IPS-NIHi11 (cell line): Measurements from ENCODE around the gene RXFP4.
"Not testable (repeated sequence)": the region's sequence is repeated elsewhere in the genome, so short reads cannot be mapped to it uniquely, and the experiment has no call there.

Experiments used
- DNase-seq: peaks from one replicate; pipeline ENCODE4 v3.0.0; 2012; ENCODE audit warnings: mixed read lengths, low spot score

RXFP4 gene, protein sequence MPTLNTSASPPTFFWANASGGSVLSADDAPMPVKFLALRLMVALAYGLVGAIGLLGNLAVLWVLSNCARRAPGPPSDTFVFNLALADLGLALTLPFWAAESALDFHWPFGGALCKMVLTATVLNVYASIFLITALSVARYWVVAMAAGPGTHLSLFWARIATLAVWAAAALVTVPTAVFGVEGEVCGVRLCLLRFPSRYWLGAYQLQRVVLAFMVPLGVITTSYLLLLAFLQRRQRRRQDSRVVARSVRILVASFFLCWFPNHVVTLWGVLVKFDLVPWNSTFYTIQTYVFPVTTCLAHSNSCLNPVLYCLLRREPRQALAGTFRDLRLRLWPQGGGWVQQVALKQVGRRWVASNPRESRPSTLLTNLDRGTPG

DNA sequence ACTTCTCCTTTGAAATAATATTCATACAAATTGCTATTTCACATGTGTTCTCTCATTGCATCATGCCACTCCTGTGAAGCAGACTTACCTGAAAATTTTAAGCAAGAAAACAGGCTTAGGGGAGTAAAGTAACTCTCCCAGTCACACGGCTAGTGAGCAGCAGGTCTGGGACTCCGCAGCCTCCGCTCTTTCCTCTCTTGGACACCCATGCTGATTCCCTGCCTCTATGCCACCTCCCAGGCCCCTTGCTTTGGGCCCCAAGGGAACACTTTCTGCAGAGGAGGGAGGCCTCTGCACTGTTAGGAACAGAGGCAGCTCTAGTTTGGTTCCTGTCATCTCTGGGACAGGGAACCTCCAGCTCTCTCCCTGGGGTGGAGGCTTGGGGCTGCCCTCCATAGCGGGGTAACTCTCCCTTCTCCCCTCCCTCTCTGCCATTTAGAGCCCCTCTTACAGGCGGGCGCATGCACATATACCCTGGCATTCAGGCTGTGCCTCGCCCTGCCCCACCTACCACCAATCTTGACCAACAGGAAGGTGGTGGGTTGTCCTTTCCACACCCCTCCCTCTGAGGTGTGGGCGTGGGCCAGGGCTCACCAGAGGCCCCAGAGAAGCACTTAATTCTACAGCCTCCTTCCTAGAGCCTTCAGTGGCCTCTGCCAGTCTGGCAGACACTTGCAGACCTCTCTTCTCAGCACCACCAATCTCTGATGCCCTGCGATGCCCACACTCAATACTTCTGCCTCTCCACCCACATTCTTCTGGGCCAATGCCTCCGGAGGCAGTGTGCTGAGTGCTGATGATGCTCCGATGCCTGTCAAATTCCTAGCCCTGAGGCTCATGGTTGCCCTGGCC lies at the start of gene RXFP4:
TSS of gene RXFP4 (plus strand) at position 646 of the 852 bp plus-strand sequence. CDS start at position 718, 72 bp downstream.
- DNase-seq = peak; percentile 58

DNA sequence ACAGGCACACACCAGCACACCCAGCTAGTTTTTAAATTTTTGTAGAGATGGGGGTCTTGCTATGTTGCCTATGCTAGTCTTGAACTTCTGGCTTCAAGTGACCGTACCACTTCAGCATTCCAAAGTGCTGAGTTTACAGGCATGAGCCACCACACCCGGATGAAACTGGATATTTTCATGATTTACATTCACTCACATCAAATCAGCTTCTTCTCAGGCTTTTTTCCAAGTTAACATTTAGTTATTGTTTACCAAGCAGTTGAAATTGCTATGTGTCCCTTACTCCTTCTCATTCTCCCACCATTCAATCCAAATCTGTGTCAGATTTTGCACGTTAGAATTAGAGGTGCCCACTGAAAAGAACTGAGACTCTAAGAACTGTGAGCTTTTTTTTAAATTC lies 48.6 kb upstream of the RXFP4 start:
- no peak for DNase-seq

DNA sequence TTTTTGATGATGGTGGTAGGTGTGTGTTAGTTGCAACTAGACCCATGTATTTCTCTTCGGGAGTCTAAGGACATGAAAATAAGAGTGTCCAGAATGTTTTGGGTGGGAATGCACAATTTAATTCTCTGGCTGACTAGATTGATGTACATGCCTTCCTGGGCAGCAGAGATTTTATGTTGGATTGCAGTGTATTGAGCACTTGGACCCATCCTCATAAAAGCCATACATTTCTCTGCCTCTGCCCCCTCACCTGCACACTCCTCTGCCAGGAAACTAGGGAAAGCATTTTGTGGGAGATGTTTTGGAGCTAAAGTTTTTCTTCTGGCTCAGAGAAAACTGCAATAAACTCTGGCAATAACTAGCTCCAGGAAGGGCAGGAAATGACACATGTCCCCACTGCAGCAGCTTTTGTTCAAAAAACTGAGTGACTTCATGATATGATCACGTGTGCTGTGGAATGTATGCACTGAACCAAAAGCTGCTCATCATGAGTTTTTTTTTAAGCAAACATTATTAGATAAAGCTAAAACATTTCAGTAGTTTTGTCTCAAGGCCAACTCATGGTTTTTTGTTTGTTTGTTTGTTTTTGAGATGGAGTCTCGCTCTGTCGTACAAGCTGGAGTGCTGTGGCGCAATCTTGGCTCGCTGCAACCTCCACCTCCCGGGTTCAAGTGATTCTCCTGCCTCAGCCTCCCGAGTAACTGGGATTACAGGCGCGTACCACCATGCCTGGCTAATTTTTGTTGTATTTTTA lies 47.9 kb upstream of the RXFP4 start:
- DNase-seq = peak; percentile 23

DNA sequence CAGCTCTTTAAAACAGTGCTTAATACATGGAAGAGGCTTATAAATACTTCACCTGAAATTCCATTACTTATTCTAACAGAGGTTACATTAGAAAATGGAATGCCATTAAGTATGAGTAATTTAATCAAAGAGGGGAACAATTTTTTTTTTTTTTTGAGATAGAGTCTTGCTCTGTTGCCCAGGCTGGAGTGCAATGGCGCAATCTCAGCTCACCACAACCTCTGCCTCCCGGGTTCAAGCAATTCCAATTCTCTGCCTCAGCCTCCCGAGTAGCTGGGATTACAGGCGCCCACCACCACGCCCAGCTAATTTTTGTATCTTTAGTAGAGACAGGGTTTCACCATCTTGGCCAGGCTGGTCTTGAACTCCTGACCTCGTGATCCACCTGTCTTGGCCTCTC lies 45.8 kb upstream of the RXFP4 start:
- DNase-seq = not testable (repeated sequence)

DNA sequence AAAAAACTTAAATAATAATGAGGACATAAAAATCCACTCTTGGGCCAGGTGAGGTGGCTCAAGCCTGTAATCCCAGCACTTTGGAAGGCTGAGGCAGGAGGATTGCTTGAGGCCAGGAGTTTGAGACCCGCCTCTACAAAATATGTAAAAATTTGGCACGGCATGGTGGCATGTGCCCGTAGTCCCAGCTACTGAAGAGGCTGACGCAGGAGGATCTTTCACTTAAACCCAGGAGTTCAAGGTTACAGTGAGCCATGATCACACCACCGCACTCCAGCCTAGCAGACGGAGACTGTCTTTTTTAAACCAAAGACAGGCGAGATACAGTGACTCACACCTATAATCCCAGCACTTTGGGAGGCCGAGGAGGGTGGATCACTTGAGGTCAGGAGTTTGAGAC lies 45.0 kb upstream of the RXFP4 start:
- DNase-seq = not testable (repeated sequence)

DNA sequence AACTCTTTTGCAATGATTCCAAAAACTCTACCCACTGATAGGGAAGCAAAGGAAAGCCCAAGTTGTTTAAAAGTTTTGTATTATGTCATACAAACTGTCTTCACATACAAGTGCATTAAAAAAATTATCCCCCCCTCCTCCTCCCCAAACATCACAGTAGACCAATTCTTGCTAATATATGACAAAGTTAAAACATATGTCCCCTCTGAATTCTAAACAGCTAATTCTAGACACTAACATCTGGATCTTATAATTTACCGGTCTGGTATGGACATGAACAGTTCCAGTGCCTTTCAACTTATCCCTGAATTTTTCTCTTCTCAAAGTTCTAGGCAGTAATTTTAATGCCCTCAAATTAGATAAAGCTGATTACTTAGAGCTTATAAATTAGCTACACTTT lies 43.7 kb upstream of the RXFP4 start:
- DNase-seq = no peak

DNA sequence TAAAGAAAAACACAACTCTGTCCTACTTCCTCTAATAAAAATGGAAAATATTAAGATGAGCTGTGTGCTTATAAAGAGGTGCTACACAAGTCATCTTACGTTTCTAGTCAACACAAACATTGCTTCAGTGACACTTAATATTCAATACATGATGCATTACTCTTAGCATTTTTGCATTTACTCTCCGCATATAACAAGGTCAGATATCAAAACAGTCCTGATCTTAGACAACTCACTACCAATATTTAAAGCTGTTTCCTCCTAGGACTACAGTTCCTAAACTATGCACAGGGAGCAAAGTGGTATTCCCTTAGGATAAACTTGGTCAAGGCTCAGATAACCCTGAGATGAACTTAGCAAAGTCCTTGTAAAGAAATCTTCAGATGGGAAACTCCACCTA lies 42.5 kb upstream of the RXFP4 start:
- DNase-seq = no peak

DNA sequence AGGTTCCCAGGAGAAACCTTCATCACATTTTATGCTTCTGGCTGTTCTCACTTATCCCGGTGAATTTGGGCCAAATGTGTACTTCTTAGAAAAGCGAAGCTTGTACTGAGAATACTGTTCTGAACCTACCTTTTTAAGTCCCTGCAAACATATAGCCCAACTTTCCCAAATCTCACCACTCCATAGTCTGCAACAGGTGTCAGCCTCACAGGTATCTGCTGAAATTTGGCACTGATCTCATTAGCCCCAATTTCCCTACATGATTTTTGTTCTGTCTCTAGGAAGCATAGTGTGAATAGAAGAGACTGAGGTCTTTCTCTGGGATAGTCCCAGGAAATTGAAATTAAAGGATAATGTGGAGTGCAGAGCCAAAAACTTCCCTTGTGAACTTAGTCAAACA lies 41.8 kb upstream of the RXFP4 start:
- DNase-seq = no peak

DNA sequence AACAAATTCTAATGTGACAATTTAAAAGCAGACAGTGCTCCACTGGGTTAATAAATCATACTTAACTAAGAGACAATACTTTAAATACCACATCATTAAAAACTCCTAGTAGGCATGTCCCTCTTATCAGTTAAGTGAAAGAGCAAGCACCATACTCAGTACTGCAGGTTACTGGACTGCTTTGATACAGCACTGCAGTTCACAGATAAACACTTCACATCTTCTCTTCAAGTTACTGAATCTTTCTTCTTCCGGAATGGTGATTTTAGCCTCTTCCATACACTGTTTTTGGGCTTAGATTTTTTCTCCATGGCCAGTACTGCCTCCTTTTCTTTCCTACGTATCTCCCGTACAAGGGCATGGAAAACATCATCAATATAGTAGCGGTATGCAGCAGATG lies 41.3 kb upstream of the RXFP4 start:
- DNase-seq = no peak

DNA sequence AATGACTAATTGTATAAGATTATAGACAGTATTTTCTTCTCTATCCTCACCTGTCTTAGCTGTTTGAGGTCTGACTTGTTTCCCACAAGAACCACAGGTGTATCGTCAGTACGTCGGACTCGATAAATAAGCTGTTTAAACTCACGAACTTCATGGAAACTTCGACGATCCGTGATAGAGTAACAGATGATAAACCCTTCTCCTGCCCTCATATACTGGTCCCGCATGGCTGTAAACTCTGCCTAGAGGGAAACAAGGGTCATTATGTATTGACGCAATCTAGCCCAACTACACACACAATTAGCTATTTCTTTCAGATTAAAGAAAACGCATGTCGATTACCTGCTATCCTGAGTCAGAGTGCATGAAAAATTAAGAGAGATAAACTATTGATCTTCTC lies 37.2 kb upstream of the RXFP4 start:
- DNase-seq = no peak

DNA sequence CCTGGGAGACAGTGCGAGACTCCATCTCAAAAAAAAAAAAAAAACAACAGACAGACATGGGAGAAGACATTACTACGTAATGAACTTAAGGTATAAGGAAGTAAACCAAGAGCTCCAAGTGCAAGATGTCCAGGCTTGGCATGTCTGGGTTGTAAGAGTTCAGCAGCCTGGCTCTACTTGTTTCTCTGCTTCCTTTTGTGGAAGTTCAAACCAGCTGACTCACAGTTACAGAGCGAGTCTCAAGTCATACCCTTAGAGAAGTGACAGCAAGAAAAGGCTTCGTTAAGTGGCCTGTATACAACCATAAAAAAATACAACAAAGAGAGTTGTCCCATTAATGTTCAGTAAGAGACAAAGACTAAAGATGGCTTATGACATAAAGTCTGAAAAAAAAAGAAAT lies 31.5 kb upstream of the RXFP4 start:
- no peak for DNase-seq

DNA sequence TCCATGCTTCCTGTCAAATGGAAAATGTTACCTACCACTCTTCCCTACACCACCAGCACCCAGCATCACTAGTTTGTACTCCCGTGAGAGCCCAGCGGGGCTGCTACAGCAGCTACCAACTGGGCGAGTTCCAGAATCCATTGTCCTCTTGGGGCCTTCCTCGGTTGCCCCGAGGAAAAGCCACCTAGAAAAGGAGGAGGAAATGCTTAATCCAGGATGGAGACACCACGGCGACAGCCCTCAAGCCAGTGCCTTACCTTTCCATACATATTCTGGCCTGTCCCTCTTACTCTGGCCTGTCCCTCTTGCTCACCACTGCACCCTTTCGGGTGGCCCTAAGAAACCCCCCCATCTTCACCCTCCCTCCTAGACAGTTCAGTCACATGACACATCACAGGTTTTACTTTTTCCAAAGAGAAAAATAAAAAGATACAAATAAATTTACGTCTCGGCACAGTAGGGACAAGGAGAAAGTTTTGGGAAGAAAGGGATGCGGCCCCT lies 30.8 kb upstream of the RXFP4 start:
- peak; percentile 48 for DNase-seq

DNA sequence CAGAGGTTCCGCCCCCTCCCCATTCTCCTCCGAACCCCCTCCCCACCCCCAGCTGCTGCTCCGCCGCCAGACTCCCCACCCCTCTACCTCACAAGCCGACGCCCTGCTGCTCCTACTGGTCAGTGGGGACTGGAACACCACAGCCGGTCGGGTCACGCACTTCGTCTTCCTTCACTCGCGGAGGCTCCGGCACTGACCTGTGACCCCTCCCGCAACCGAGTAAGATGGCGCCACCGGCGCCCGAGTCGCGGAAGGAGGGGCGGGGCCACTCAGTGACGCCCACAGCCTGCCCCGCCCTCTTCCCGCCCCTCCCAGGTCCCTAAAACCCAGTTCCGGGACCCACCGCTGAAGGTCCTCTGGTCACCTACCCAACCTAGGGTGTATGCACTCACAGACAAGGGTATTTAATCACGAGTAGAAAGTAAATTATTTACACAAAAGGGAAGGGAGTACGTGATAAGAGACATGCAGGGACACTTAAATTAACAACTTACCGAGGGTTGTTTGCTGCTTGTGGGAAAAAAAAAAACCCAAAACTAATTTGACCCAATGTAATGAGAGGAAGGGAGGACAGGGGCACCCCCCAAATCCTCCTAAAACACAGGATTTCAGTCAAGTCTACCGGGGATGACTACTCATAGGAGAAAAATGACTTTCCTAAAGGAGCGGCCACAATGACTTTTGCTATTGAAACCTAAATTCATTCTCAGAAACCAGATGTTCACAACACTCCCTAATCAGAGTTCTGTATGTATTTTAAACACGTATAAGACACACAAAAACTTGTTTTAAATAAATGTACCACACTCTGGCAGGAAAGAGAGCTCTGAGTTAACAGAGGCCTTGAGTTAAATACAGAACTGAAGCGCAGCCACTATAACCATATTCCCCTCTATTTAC lies 30.0 kb upstream of the RXFP4 start, which contains the start of gene RIT1:
TSS of gene RIT1 (minus strand) at position 194 of the 900 bp plus-strand sequence. CDS start 588 bp downstream, outside the sequence.
- peak; percentile 94 for DNase-seq

DNA sequence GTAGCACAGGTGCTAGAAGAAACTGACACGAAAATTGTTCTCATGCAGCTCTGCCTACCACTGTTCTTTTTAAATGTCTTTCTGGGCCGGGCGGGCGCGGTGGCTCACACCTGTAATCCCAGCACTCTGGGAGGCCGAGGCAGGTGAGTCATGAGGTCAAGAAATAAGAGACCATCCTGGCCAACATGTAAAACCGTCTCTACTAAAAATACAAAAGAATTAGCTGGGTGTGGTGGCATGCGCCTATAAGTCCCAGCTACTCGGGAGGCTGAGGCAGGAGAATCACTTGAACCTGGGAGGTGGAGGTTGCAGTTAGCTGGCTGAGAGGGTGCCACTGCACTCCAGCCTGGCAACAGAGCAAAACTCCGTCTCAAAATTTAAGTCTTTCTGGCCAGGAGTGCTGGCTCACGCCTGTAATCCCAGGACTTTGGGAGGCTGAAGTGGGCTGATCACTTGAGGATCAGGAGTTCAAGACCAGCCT lies 29.3 kb upstream of the RXFP4 start:
- no peak for DNase-seq

DNA sequence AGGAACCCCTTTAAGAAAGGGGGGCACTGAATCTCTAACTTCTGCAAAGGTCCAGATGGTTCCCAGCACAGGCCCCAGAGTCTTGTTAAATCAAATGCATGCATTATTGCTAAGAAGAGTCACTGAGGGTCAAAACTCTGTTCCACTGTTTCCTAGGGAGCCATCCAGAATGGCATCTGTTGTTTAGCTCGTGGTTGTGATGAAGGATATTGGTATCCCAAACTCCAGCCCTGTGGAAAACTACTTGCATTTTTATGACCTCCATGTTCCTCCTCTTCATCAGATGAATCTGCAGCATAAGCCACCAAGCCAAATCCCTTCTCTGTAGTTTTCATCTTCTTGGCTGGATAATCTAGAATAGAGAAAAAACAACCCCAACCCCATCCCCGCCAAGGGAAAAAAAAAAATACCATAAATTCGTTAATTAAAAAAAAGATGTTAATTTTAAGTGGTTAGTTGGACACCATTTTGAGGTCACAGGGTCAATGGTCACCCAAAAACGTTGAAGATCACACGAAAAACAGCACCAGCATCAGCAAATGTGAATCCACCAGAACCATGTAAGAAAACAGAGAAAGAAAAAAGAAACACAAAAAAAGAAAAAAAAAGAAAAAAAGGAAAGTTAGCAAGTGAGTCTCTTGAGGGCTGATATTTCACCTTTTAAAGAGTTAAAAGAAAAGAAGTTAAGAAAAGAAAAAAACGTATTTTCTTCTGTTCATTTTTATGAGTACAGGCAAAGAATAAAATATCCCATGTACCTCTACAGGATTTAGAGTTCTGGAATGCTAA lies 27.3 kb upstream of the RXFP4 start:
- DNase-seq = no peak

DNA sequence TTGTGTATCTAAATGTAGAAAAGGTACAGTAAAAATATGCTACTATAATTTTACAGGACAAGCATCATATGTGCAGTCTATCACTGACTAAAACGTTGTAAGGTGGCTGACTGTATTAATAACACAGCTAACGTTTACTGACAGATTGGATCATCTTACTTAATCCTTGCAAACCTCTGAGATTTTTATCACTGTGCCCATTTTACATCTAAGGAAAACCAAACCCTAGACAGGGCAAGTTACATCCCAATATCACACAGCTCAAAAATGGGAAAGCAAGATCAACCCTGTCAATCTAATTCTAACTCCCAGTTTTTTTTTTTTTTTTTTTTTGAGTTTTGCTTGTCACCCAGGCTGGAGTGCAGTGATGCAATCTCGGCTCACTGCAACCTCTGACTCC lies 22.8 kb upstream of the RXFP4 start:
- DNase-seq = no peak

DNA sequence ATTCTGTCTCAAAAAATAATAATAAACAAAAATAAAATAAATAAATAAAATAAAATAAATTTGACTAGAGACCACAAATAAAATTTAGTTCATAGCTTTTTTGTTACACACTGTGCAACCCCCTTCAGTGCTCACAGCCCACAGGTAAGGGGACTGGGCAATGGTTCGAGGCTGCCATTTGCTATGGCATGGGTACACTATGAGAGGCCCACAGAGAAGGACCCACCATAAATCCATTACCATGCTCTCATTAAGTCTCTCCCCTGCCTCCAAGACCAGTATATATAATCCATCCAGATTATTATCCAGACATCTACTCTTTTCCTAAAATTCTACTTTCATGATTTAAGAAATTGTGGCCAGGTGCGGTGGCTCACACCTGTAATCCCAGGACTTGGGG lies 21.6 kb upstream of the RXFP4 start:
- DNase-seq = no peak

DNA sequence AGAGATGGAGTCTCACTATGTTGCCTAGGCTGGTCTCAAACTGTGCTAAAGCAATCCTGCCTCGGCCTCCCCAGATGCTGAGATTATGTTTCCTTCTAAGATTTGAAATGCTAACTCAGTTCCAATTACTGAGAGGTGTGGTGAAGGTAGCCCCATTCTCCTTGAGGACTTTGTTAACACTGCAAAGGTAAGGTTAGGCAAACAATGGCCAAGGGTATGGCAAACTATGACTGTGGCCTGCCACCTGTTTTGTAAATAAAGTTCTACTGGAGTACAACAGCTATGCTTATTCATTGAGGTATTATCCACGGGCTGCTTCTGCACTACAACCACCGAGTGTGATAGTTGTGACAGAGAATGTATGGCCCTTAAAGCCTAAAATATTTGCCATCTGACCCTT lies 20.7 kb upstream of the RXFP4 start:
- no peak for DNase-seq

DNA sequence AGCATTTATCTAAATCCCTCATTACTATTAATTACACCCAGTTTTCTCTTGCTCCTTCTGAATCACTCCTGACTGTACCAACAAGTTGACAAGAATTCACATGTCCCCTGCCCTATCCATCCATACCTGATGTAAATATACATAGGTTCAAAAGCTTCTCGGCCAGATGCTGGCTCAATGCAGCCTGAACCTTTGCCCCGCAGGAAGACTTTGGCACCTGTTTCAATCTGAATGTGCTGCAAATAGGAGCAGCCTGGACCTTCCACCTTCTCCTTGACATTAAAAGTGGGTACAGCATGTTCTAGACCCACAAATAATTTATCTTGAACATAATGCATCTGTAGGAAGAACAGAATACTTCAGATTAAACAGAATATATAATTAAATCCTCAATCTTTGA lies 15.9 kb upstream of the RXFP4 start:
- no peak for DNase-seq

DNA sequence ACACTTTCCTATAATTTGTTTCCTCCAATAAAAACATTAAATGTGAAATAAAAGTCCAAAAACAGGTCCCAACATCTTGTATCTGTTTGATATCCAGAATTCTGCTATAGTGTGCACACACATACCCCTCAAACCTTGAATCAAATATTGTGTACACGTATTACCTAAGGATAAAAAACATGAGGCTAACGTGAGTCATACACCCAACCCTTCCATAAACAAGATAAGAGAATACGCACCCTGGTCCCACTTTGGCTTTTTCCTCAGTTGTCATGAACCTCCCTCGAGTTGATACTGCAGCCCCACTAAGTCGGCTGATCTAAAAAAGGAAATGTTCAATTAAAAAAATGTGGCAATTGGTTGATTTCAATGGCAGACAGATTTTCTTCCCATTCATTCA lies 12.4 kb upstream of the RXFP4 start:
- no peak for DNase-seq
